Measurements from ENCODE around the gene NOVA2. TPM values are rescaled to one million over a fixed set of nuclear protein-coding genes. Genes with fewer than 3 reads are reported as not detected.

NOVA2 gene
- total RNA-seq, 1 donor from 2014 or later = 3.4 TPM

GRCh38 chr19:45927565-45928261, 46.0 kb downstream of the NOVA2 start:
- peak; percentile 59 for DNase-seq (ENCODE audit: low read depth, low spot score)

DNA sequence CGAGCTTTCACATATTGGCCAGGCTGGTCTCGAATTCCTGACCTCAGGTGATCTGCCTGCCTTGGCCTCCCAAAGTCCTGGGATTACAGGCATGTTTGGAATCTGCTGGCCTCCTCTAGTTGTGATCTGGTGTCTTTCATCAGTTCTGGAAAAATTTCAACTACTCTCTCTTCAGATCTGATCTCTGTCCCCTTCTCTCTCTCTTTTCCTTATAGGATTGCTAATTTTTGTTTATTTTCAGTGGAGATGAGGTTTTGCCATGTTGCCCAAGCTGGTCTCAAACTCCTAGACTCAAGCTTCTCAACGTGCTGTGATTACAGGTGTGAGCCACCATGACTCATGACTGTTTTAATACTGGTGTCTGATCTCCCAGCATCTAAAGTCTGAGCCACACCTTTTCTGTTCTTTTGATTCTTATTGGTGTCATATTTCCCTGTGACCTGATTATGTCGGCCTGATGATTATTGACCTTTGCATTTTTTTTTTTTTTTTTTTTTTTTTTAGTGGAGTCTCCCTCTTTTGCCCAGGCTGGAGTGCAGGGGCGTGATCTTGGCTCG, 48.7 kb downstream of the NOVA2 start:
- no peak for DNase-seq (ENCODE audit: low read depth, low spot score)

GRCh38 chr19:45922281-45922680, 51.4 kb downstream of the NOVA2 start:
- no peak for DNase-seq (ENCODE audit: low read depth, low spot score)

- DNase-seq (ENCODE audit: low read depth, low spot score) = no peak
Measured at GRCh38 chr19:45920458-45920857, 53.2 kb downstream of the NOVA2 start.

GRCh38 chr19:45919678-45920077, 54.0 kb downstream of the NOVA2 start:
- DNase-seq (ENCODE audit: low read depth, low spot score) = no peak

- no peak for DNase-seq (ENCODE audit: low read depth, low spot score)
Measured at GRCh38 chr19:45918721-45919120, 54.9 kb downstream of the NOVA2 start.

GRCh38 chr19:45917421-45918091, 56.1 kb downstream of the NOVA2 start:
- no peak for DNase-seq (ENCODE audit: low read depth, low spot score)

- DNase-seq (ENCODE audit: low read depth, low spot score) = no peak
Measured at GRCh38 chr19:45913874-45914830, 59.5 kb downstream of the NOVA2 start, which contains the start of gene NANOS2. NANOS2 (minus strand) TSS chr19:45914778; CDS start chr19:45914693, 85 bp downstream.

DNA sequence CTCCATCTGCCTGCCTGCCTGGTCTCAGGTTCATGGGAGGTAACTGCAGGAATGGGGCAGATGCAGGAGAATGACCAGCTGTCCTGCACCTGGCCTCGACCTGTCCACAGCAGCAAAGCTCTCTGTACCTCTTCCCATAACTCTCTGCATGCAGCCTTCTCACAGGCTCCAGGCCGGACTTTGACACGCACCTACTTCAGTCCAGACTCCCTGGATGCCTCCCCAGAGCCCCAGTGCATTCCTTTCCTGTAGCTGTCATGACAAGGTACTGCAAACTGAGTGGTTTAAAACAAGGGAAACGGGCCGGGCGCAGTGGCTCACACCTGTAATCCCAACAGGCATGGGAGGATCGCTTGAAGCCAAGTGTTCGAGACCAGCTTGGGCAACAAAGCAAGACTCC, 62.4 kb downstream of the NOVA2 start:
- no peak for DNase-seq (ENCODE audit: low read depth, low spot score)

DNA sequence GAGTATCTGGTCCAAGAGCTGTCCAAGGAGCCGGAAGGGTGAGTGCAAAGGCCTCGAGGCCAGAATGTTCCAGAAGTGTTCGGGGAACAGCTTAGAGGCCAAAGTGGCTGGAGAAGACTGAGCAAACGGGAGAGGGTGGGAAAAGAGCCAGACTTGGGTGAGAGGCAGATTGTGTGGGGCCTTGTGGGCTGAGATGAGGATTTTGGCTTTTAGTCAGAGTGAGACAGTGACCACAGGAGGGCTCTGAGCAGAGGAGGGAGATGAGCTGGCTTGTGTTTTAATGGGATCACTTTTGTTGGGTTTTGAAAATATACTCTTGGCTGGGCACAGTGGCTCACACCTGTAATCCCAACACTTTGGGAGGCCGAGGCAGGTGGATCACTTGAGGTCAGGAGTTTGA, 64.7 kb downstream of the NOVA2 start:
- DNase-seq (ENCODE audit: low read depth, low spot score) = no peak

- no peak for DNase-seq (ENCODE audit: low read depth, low spot score)
Measured at GRCh38 chr19:45906221-45906620, 67.4 kb downstream of the NOVA2 start.

DNA sequence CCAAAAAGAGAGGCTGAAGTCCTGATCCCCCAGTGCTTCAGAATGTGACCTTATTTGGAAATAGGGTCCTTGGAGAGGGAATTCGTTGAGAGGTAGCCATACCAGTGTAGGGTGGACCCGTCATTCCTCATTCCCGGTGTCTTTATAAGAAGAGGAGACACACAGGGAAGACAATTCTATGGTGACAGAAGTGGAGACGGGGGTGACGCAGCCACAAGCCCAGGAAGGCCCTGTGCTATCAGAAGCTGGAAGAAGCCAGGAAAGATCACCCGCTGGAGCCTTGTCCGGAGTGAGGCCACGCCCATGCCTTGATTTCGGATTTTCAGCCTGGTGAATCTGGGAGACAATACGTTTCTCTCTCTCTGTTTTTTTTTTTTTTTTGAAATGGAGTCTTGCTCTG, 68.7 kb downstream of the NOVA2 start:
- DNase-seq (ENCODE audit: low read depth, low spot score) = no peak

- peak; percentile 79 for DNase-seq (ENCODE audit: low read depth, low spot score)
Measured at GRCh38 chr19:45902651-45903625, 70.7 kb downstream of the NOVA2 start.

DNA sequence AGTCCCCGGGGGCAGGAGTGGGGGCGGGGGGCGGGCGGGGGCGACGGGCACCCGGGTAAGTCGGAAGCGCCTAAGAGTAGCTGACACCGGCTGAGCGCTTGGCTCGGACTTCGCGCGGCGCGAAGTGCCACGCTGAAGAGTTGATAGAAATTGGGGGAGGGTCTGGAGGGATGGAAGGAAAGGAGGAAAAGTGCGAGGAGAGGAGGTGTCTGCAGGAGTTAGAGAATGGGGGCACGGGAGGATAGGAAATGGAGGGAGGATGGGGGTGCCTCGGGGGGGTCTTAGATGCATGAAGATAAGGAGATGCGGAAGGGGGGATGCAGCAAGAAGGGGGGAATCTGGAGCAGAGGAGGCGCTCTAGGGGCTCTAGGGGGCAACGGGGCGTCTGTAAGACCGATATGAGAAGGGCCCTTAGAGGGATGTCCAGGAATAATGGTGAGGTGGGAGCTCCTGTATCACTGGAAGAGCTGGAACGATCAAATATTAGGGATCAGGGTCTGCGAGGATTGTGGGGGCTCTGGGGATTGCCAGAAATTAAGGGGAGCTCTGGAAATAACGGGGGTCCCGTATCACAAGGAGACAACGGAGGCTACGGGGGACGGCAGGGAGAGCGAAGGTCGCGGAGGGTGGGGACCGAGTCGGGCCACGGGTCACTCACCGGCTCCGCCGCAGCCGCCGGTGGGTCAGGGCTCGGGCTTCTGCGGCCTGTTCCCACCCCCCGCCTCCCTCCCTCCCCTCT, 71.6 kb downstream of the NOVA2 start, which contains the start of gene MYPOP:
Gene MYPOP, minus strand, starts transcription at position 702 of the 739 bp plus-strand sequence. CDS start 840 bp downstream, outside the sequence.
- no peak for DNase-seq (ENCODE audit: low read depth, low spot score)

DNA sequence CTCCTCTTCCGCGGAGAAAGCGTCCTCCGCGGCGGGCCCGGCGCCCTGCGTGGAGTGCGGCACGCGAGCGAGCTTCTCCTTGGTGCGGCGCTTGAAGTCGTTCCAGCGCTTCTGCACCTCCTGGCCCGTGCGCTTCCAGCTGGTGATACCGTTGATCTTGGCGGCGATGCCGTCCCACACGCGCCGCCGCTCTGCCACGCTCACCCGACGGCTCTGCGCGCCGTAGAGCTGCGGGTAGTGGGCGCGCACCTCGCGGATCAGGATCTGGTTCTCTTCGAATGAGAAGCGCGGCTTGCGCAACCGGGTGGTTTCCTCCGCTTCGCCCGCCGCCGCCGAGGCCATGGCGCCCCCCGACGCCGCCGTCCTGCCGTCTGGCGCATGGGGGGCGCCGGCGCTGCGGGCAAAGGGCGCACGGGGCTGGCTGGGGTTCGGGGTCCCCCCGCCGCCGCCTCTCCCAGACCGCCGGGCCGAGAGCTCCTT, 72.2 kb downstream of the NOVA2 start:
- DNase-seq (ENCODE audit: low read depth, low spot score) = no peak

DNA sequence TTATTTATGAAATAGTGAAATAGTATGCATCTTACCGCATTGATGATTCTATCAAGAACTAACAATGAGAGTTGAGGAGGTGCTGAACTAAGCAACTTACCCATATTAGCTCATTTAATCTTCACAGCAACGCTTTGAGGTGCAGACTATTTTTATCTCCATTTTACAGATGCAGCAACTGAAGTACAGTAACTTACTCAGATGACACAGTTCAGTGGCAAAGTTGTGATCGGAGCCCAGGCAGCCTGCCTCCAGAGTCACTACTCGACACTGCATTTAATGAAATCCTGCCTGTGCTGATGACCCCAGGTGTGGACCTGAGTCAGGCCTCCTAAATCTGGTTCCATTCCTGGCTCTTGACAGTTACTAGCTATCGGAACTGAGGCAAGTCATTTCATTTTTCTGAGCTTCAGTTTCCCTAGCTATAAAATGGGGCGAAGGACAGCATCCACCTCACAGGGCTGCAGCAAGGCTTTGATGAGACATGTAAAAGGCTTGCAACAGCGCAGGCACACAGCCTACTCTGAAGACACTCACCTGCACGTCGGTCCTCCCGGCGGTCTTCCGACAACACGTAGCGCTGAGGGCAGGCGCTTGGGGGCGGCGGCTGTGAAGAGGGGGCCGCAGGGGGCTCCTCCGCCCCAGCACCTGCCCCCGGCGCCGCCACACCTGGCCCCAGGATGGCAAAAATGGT, 72.8 kb downstream of the NOVA2 start:
- no peak for DNase-seq (ENCODE audit: low read depth, low spot score)

GRCh38 chr19:45899919-45900589, 73.6 kb downstream of the NOVA2 start:
- no peak for DNase-seq (ENCODE audit: low read depth, low spot score)

DNA sequence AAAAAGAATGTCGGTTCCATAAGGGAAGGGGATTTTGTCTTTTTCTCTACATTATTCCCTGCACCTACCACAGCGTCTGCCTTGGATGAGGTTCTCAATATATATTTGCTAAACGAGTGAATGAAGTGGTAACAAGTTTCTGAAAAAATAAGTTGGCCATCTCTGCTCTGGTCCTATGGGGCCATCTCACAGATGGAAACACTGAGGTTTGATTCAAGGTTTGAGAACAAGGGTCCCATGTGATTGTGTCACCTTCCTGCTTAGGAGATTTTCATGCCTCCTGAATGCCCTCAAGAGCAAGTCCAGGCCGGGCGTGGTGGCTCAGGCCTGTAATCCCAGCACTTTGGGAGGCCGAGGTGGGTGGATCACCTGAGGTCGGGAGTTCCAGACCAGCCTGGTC, 74.4 kb downstream of the NOVA2 start:
- no peak for DNase-seq (ENCODE audit: low read depth, low spot score)

Measured in pulmonary artery endothelial cell (primary cell).